ENCODE measurements around the gene RIMBP2.

Gene RIMBP2

GRCh38 chr12:130537655-130538054 lies 178.4 kb downstream of the RIMBP2 start:
- no peak for DNase-seq (ENCODE audit: low read depth in 2 of 2)

DNA sequence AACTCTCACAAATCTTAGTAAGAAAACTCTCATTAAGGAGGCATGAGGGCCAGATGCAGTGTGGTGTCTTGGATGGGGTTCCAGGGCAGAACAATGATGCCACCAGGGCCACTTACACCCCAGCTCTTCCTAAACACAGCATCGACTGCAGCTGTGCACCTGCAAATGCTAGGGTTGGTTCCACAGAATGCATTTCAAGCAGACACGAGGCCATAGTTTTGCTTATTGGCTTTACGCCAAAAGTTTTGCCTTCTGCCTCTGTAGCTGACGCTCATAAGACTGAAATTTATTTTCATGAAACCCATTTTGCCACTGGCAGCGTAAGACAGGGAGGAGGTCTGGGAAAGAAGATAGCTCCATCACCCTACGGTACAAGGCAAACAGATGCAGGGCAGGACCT lies 179.0 kb downstream of the RIMBP2 start:
- DNase-seq (ENCODE audit: low read depth in 2 of 2): no peak

DNA sequence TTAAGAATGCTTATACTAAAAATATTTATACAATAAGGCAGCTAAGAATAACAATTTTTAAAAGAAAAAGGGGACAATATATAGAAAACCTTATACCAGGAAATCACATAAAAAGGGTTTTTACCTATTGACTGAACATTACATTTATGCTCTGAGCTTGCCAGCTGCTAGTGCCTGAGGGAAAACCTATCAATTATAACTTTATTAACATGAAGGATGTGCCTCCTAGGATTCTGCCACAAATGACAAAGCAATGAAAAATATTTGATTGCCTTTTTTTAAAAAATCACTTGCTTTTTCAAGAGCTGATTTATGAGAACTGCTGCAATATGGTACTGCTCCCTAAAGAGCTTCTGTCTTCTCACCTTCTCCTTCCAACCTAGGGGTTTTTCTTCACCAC lies 185.7 kb downstream of the RIMBP2 start:
- no peak for DNase-seq (ENCODE audit: low read depth in 2 of 2)

DNA sequence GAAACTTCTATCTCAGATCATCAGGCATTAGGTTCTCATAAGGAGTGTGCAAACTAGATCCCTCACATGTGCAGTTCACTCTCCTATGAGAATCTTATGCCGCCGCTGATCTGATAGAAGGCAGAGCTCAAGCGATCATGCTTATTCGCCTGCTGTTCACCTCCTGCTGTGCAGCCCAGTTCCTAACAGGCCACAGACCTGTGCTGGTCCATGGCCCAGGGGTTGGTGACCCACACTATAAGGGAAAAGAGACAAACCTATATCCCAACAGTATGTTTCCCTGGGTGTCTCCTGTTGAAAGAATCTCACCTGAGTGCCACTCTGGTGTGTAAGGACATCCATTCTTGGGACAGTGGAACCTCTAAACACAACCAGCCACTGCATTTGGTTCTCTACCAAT lies 186.3 kb downstream of the RIMBP2 start:
- no peak for DNase-seq (ENCODE audit: low read depth in 2 of 2)

DNA sequence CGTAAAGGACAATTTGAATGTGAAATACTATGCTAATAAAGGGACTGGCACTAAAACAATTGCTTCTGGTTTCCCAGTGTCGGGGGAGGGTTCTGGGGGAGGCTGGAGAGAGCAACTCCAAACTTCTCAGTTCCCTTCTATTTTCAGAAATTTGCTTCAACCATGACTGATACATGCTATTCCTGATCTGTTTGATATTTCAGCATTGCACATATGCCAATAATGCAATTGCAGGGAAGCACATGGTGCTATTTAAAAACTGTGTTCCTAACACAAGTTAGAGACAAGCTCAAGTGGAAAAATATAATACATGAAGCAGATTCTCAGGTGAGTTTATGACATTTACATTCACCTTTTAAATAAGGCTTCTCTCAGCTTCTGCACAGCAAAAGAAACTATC lies 188.9 kb downstream of the RIMBP2 start:
- DNase-seq (ENCODE audit: low read depth in 2 of 2): no peak

GRCh38 chr12:130526813-130527212 lies 189.3 kb downstream of the RIMBP2 start:
- DNase-seq (ENCODE audit: low read depth in 2 of 2): no peak

DNA sequence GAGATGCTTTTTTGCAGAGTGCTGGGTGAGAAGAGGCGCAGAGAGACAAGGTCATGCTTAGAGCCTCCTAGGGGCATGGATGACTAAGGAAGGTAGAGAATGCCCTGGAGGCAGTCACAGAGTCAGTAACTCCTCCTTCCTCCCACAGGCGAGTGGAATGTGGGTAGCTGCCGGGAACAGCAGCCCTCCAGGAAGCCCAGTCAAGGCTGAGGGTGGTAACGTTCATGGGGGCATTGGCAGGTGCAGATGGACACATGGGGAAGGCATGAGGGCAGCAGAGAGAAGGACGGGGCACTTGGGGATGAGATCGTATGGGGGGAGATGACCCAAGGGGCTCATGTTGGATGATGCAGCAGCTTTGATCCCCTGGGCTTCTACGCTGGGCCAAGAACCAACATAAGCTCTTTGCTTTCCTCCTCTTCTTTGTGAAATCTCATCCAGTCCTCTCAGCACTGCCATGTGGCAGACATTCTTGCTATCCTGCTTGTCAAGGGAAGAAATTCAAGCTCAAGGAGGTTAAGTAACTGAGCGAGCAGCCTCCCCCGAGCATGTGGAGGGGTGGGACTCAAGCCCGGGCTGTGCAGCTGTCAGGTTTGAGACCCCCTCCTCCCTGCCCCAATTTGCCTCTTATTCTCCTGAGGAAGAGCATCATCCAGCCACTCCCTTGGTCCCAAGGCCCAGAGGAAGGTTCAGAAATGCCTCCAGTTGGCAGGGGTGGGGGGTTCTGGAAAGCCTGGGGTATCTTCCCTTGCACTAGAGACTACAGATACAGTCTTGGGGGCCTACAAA lies 190.5 kb downstream of the RIMBP2 start:
- DNase-seq (ENCODE audit: low read depth in 2 of 2): no peak

- DNase-seq (ENCODE audit: low read depth in 2 of 2): no peak
Observed at GRCh38 chr12:130524759-130525158, 191.3 kb downstream of the RIMBP2 start.

DNA sequence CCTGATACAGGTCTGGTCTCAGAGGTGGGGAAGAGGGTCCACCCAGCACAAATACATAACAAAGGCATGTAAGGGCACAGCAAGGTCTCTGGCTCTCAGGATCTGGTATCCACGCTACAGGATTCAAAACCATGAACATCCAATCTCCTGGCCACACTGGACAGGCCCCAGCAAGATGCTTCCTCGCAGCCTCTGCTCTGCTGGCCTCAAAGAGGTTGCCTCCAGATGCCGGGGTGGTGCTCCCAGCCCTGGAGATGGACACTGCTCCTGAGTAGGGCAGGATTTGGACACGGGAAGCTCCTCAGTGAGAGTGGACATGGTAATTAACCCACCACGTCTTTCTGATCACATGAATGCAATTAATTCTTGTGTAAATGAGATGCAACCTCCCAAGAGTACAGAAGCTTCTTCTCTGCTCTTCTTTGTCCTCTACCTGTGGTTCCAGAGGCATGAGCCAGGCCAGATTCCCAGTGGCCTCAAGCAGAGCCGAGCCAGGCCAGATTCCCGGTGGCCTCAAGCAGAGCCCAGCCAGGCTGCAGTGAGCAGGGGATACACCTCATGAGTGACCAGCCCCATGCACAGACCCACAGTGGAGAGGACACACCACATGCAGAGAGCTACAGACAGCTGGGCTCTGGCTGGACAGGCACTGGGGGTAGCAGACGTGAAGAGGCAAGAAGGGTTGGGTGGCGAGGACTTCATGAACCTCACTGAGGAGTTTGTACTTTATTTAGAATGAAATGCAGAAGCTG lies 192.1 kb downstream of the RIMBP2 start:
- DNase-seq (ENCODE audit: low read depth in 2 of 2): no peak

- DNase-seq (ENCODE audit: low read depth in 2 of 2): no peak
Observed at GRCh38 chr12:130523208-130523607, 192.9 kb downstream of the RIMBP2 start.

- no peak for DNase-seq (ENCODE audit: low read depth in 2 of 2)
Observed at GRCh38 chr12:130522244-130522834, 193.8 kb downstream of the RIMBP2 start.

- no peak for DNase-seq (ENCODE audit: low read depth in 2 of 2)
Observed at GRCh38 chr12:130521375-130522124, 194.5 kb downstream of the RIMBP2 start.

DNA sequence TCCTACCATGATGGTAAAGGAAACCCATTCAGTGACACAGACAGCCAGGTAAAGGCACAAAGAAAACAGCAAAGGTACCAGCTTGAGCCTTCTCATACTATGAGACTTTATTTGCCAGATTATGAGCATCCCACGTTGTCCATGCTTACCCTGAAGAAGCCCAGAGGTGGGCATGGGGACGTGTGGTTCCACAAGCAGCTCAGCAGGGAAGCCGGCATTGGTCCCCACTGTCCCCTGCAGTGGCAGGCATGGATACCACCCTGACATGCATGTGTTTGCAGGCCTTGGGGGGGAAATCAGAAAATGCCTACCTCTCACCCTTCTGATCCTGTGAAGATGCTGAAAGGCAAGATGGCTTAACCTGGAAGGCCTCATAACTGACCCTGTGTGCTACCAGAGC lies 195.3 kb downstream of the RIMBP2 start:
- no peak for DNase-seq (ENCODE audit: low read depth in 2 of 2)

- DNase-seq (ENCODE audit: low read depth in 2 of 2): no peak
Observed at GRCh38 chr12:130517588-130517987, 198.5 kb downstream of the RIMBP2 start.

DNA sequence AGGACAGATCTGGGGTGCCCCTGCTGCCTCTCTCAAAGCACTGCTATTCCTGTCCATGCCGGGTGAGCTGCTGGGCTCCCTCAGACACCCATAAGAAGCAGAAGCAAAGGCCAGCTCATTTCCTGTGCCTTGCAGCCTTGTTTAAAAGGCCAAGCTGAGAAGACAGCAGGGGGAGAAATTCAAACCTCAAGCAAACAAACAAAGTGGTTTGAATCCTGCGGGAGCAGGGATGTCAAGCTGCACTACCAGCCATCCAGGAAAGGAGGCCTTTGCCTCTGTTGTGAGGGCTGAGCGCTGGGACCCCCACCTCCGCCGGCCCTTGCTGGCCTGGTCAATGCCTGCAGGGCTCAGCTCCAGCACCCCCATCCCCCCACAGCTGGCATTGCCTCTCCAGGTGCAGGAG lies 201.9 kb downstream of the RIMBP2 start:
- no peak for DNase-seq (ENCODE audit: low read depth in 2 of 2)

DNA sequence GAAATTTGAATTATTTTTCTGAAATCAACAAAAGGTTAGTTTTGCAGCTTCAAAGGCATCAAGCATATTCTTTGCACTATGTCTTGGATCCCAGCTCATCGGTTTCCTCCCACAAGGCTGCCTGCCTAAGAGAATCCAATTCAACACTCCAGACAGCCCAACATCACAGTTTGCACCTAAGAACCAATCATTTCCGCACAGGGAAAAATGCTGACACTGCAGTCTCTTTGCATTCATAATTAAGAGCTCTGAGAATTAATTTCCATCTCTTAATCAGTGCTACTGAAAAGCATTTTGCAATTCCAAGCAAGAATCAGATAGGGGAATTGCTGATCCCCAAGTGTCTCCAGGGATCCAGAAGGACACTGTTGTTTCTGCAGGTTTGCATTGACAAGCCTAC lies 202.5 kb downstream of the RIMBP2 start:
- DNase-seq (ENCODE audit: low read depth in 2 of 2): no peak

- DNase-seq (ENCODE audit: low read depth in 2 of 2): no peak
Observed at GRCh38 chr12:130511285-130511684, 204.8 kb downstream of the RIMBP2 start.

GRCh38 chr12:130509454-130509853 lies 206.6 kb downstream of the RIMBP2 start:
- DNase-seq (ENCODE audit: low read depth in 2 of 2): no peak

DNA sequence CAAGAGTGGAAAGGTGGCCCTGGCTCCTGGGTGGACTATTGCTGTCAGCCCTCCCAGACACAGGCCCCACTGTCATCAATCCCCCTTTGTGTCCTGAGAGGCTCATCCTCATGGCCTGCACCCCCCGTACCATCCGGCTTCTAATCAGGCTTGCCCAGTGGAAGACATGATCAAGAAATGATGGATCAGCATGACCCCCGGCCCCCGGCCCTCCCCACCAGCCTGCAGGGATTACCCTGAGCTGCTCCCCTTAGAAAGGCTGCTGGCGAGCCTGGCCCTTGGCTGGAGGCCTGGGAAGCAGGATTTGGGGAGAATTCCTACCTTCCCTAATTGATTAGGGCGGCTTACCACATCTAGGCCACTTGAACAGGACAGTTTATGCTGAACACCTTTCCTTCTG lies 207.3 kb downstream of the RIMBP2 start:
- no peak for DNase-seq (ENCODE audit: low read depth in 2 of 2)

GRCh38 chr12:130508318-130508717 lies 207.8 kb downstream of the RIMBP2 start:
- no peak for DNase-seq (ENCODE audit: low read depth in 2 of 2)

- DNase-seq (ENCODE audit: low read depth in 2 of 2): no peak
Observed at GRCh38 chr12:130506844-130507243, 209.3 kb downstream of the RIMBP2 start.

DNA sequence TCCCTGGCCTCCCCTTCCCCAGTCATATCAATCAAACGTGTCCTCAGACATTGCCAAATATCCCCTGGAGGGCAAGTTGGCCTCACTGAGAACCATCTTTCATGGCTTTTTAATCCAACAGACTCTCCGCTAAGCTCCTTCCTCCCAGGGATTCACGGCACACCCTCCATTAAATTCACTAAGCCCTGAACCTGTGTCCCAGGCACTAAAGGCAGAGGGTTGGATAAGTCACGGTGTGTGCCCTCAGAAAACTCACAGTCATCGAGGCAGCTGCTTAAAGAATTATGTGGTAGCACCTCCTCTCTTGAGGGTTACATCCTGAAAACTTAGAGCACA lies 211.3 kb downstream of the RIMBP2 start:
- DNase-seq (ENCODE audit: low read depth in 2 of 2): no peak
